GM12878 (cell line): ENCODE data around the gene DUXB. TPM values are rescaled to one million over a fixed set of nuclear protein-coding genes. Genes with fewer than 3 reads are reported as not detected.

Source experiments
- ATF7 ChIP-seq: fragments of 450-650 bp; IDR thresholded peaks from 2 replicates; pipeline ENCODE4 v1.6.1; 2016; ENCODE audit warnings: low read depth, mild to moderate bottlenecking
- CBX3 ChIP-seq: fragments of 200-600 bp; sonication (generic); IDR thresholded peaks from 2 replicates; pipeline ENCODE4 v1.6.1; 2016; ENCODE audit warnings: low read depth, borderline replicate concordance
- CHD4 ChIP-seq: fragments of 200-600 bp; sonication (generic); IDR thresholded peaks from 2 replicates; pipeline ENCODE4 v1.6.1; 2016; ENCODE audit warnings: mild to moderate bottlenecking
- CREM ChIP-seq: IDR thresholded peaks from 2 replicates; pipeline ENCODE4 v1.6.1; 2014; ENCODE audit warnings: antibody characterized with exemption, low read depth
- CUX1 ChIP-seq: IDR thresholded peaks from 2 replicates; pipeline ENCODE4 v1.6.1; 2012; ENCODE audit warnings: improper control_type of control experiment, low read depth, low read length; ENCODE audit not compliant: insufficient replicate concordance
- E2F4 ChIP-seq: IDR thresholded peaks from 2 replicates; pipeline ENCODE4 v1.6.1; 2012; ENCODE audit warnings: low read depth, low read length, improper control_type of control experiment
- IRF4 ChIP-seq: IDR thresholded peaks from 2 replicates; pipeline ENCODE4 v1.6.1; 2011; ENCODE audit warnings: low read depth, low read length
- JUND ChIP-seq: IDR thresholded peaks from 2 replicates; pipeline ENCODE4 v1.6.1; 2012; ENCODE audit warnings: low read depth, mild to moderate bottlenecking, low read length, improper control_type of control experiment, moderate library complexity
- MYC ChIP-seq: IDR thresholded peaks from 2 replicates; pipeline ENCODE4 v1.6.1; 2011; ENCODE audit warnings: mild to moderate bottlenecking, low read length, moderate library complexity, inconsistent platforms; ENCODE audit not compliant: insufficient read depth, insufficient replicate concordance, insufficient read length, severe bottlenecking
- NKRF ChIP-seq: fragments of 450-650 bp; conservative IDR thresholded peaks from 2 replicates; pipeline ENCODE4 v1.6.1; 2017; ENCODE audit warnings: mild to moderate bottlenecking, moderate library complexity
- PRDM15 ChIP-seq: fragments of 450-650 bp; formaldehyde crosslinking; IDR thresholded peaks from 2 replicates; pipeline ENCODE4 v1.4.0; 2020; ENCODE audit warnings: mild to moderate bottlenecking, moderate library complexity
- RELA ChIP-seq: fragments of 450-650 bp; IDR thresholded peaks from 2 replicates; pipeline ENCODE4 v1.8.0; 2014; ENCODE audit warnings: borderline replicate concordance; ENCODE audit not compliant: partially characterized antibody
- SP1 ChIP-seq: IDR thresholded peaks from one replicate; pipeline ENCODE4 v1.6.1; 2011; ENCODE audit warnings: low read depth, low read length
- SPI1 ChIP-seq: IDR thresholded peaks from 2 replicates; pipeline ENCODE4 v1.6.1; 2011; ENCODE audit warnings: low read depth, mild to moderate bottlenecking, low read length, moderate library complexity, borderline replicate concordance; ENCODE audit not compliant: insufficient read depth
- SRF ChIP-seq, 2 experiments: IDR thresholded peaks; 2 replicates each; pipeline ENCODE4 v1.6.1; 2011; ENCODE audit warnings: low read depth in 2 of 2, low read length in 2 of 2, mild to moderate bottlenecking in 1 of 2, moderate library complexity in 1 of 2
- ZNF24 ChIP-seq: fragments of 450-650 bp; IDR thresholded peaks from 2 replicates; pipeline ENCODE4 v1.6.1; 2017; ENCODE audit warnings: antibody characterized with exemption, mild to moderate bottlenecking
- ZNF274 ChIP-seq: IDR thresholded peaks from one replicate; pipeline ENCODE4 v1.8.0; 2011; ENCODE audit not compliant: insufficient read length, insufficient read depth
- ZZZ3 ChIP-seq: IDR thresholded peaks from 2 replicates; pipeline ENCODE4 v1.6.1; 2011; ENCODE audit warnings: low read depth; ENCODE audit not compliant: control insufficient read depth, insufficient read length
- polyA plus RNA-seq, 11 experiments: library from polyadenylated mRNA; depleted of rRNA in 4 of 11; unstranded in 6 of 11; stranded (reverse) in 5 of 11; fragments of >200 nt; fragmentation: Nextera tagmentation in 4 of 11; fragmentation: Illumina TruSeq in 1 of 11; extraction: Ambion mirVana in 4 of 11; extraction: Trizol in 1 of 11; gene quantifications; 1 replicate in 1 of 11; 2 replicates in 10 of 11; pipeline versions ENCODE4 v1.2.1 to v1.2.3, GENCODE V29; 2011 to 2016; ENCODE audit warnings: inconsistent platforms in 2 of 11, missing spikeins in 2 of 11, low read depth in 1 of 11
- total RNA-seq, 4 experiments: library from RNA; depleted of rRNA in 3 of 4; stranded (reverse); fragments of >200 nt in 3 of 4; fragmentation: Illumina TruSeq in 1 of 4; extraction: Trizol in 1 of 4; gene quantifications; 2 replicates each; pipeline versions ENCODE4 v1.2.1 to v1.2.3, GENCODE V29; 2013 to 2021

Gene DUXB
- total and polyA plus RNA-seq, 10 of the 15 experiments (the other 5 are each of a cell fraction or from before 2014, with no cell fraction given) = 0.05 TPM; not detected in 9

- no peak for TF ChIP-seq E2F4
- peak; percentile 51 for TF ChIP-seq CREM
- no peak for TF ChIP-seq RELA
- TF ChIP-seq ZNF274 = no peak
- TF ChIP-seq SP1 = peak; percentile 52
- no peak for TF ChIP-seq ZNF24
- no peak for TF ChIP-seq SPI1
- TF ChIP-seq ZZZ3 = no peak
- TF ChIP-seq CHD4 = no peak
- TF ChIP-seq CUX1 = no peak
- TF ChIP-seq PRDM15 (CRISPR knock-in tag) = no peak
- 0 out of 2 replicates have a peak, but pooled peaks have one; percentile 4 for TF ChIP-seq JUND
- no peak for TF ChIP-seq SRF (IDR thresholded peaks at IDR 0.05; ENCODE audit: low read depth in 2 of 2, low read length in 2 of 2)
- TF ChIP-seq CBX3 = no peak
- TF ChIP-seq IRF4 = no peak
- peak; percentile 69 for TF ChIP-seq NKRF
- TF ChIP-seq MYC = peak; percentile 83
- no peak for TF ChIP-seq ATF7
These were observed 53.6 kb downstream of the DUXB start, which contains the start of the genes KARS1 and TERF2IP (continued) for GRCh38 chr16:75647492-75648264.
